H9 (cell line): ENCODE data around the gene MICALL2. TPM values are rescaled to one million over a fixed set of nuclear protein-coding genes. Genes with fewer than 3 reads are reported as not detected.
A peak's percentile ranks its signal among the peaks of the same experiment; 100 is the strongest.

Source experiments
- DNase-seq: peaks from one replicate; pipeline ENCODE4 v3.0.0-alpha.2; 2017
- H2AFZ ChIP-seq: one replicate; pipeline ENCODE4 v1.6.1; 2013; ENCODE audit warnings: mild to moderate bottlenecking, low read length, control low read depth, moderate library complexity
- H2AK5ac ChIP-seq: 2 replicates; pipeline ENCODE4 v1.6.1; 2013; ENCODE audit warnings: low read length, control low read depth, mixed read lengths; ENCODE audit not compliant: insufficient read length
- H2BK120ac ChIP-seq: one replicate; pipeline ENCODE4 v1.6.1; 2013; ENCODE audit warnings: low read depth, mild to moderate bottlenecking, low read length, control low read depth, inconsistent platforms; ENCODE audit not compliant: poor library complexity, severe bottlenecking
- H2BK12ac ChIP-seq: 2 replicates; pipeline ENCODE4 v1.6.1; 2013; ENCODE audit warnings: low read length, control low read depth, mixed read lengths, low read depth; ENCODE audit not compliant: insufficient read length
- H2BK15ac ChIP-seq: 2 replicates; pipeline ENCODE4 v1.6.1; 2013; ENCODE audit warnings: low read depth, low read length, control low read depth
- H2BK20ac ChIP-seq: one replicate; pipeline ENCODE4 v1.6.1; 2013; ENCODE audit warnings: low read depth, mild to moderate bottlenecking, low read length, control low read depth, inconsistent platforms; ENCODE audit not compliant: poor library complexity, severe bottlenecking
- H2BK5ac ChIP-seq: 2 replicates; pipeline ENCODE4 v1.6.1; 2013; ENCODE audit warnings: low read length, control low read depth, mixed read lengths; ENCODE audit not compliant: insufficient read length
- H3K14ac ChIP-seq: 2 replicates; pipeline ENCODE4 v1.6.1; 2013; ENCODE audit warnings: low read length, control low read depth; ENCODE audit not compliant: insufficient read depth
- H3K18ac ChIP-seq: 2 replicates; pipeline ENCODE4 v1.6.1; 2013; ENCODE audit warnings: low read depth, mild to moderate bottlenecking, mixed read lengths, low read length, control low read depth; ENCODE audit not compliant: insufficient read length
- H3K23ac ChIP-seq: 2 replicates; pipeline ENCODE4 v1.6.1; 2013; ENCODE audit warnings: low read length, control low read depth, mixed read lengths, low read depth; ENCODE audit not compliant: insufficient read length
- H3K23me2 ChIP-seq: 2 replicates; pipeline ENCODE4 v1.6.1; 2013; ENCODE audit warnings: low read depth, mild to moderate bottlenecking, mixed read lengths, low read length, control low read depth; ENCODE audit not compliant: insufficient read length, poor library complexity, severe bottlenecking
- H3K27ac ChIP-seq: 2 replicates; pipeline ENCODE4 v1.5.1; 2013; ENCODE audit warnings: low read length, control low read depth, mixed read lengths, low read depth; ENCODE audit not compliant: insufficient read length
- H3K27me3 ChIP-seq: 2 replicates; pipeline ENCODE4 v1.6.1; 2013; ENCODE audit warnings: low read length, control low read depth, inconsistent platforms; ENCODE audit not compliant: insufficient read depth
- H3K4ac ChIP-seq: 2 replicates; pipeline ENCODE4 v1.6.1; 2013; ENCODE audit warnings: low read depth, mild to moderate bottlenecking, control low read depth, inconsistent platforms, low read length, moderate library complexity
- H3K4me1 ChIP-seq: 2 replicates; pipeline ENCODE4 v1.6.1; 2013; ENCODE audit warnings: low read length, control low read depth, inconsistent platforms; ENCODE audit not compliant: insufficient read depth
- H3K4me2 ChIP-seq: 2 replicates; pipeline ENCODE4 v1.6.1; 2013; ENCODE audit warnings: low read length, control low read depth, mixed read lengths; ENCODE audit not compliant: insufficient read length, insufficient read depth
- H3K56ac ChIP-seq: 2 replicates; pipeline ENCODE4 v1.6.1; 2013; ENCODE audit warnings: low read depth, mild to moderate bottlenecking, mixed read lengths, low read length, control low read depth; ENCODE audit not compliant: insufficient read length
- H3K79me1 ChIP-seq: 2 replicates; pipeline ENCODE4 v1.6.1; 2013; ENCODE audit warnings: low read depth, mild to moderate bottlenecking, moderate library complexity, low read length, control low read depth, inconsistent platforms; ENCODE audit not compliant: insufficient read depth, poor library complexity, severe bottlenecking
- H3K79me2 ChIP-seq: 2 replicates; pipeline ENCODE4 v1.6.1; 2013; ENCODE audit warnings: low read length, control low read depth, inconsistent platforms; ENCODE audit not compliant: insufficient read depth
- H3K9ac ChIP-seq: 2 replicates; pipeline ENCODE4 v1.6.1; 2013; ENCODE audit warnings: low read length, control low read depth, mixed read lengths; ENCODE audit not compliant: insufficient read length; ENCODE audit errors: extremely low read depth
- H3K9me3 ChIP-seq: one replicate; pipeline ENCODE4 v1.6.1; 2013; ENCODE audit warnings: low read depth, low read length, inconsistent platforms; ENCODE audit not compliant: control insufficient read depth
- H3T11ph ChIP-seq: one replicate; pipeline ENCODE4 v1.6.1; 2013; ENCODE audit warnings: mild to moderate bottlenecking, low read length, control low read depth, inconsistent platforms
- H4K20me1 ChIP-seq: one replicate; pipeline ENCODE4 v1.6.1; 2013; ENCODE audit not compliant: control insufficient read depth, insufficient read length, insufficient read depth
- H4K5ac ChIP-seq: 2 replicates; pipeline ENCODE4 v1.6.1; 2013; ENCODE audit warnings: low read depth, mild to moderate bottlenecking, mixed read lengths, low read length, control low read depth; ENCODE audit not compliant: insufficient read length
- H4K8ac ChIP-seq: replicated peaks from 2 replicates; pipeline ENCODE4 v1.6.1; 2013; ENCODE audit warnings: low read length, control low read depth, mixed read lengths, low read depth; ENCODE audit not compliant: insufficient read length
- H4K91ac ChIP-seq: 2 replicates; pipeline ENCODE4 v1.6.1; 2013; ENCODE audit warnings: low read depth, mild to moderate bottlenecking, moderate library complexity, mixed read lengths, low read length, control low read depth; ENCODE audit not compliant: insufficient read length
- H3K27ac Mint-ChIP-seq, 3 experiments: 2 replicates in 2 of 3; 3 replicates in 1 of 3; pipeline ENCODE4 v1.8.0; 2020 to 2021; ENCODE audit warnings: mixed read lengths in 3 of 3, mild to moderate bottlenecking in 1 of 3, moderate library complexity in 1 of 3
- H3K27me3 Mint-ChIP-seq: 2 replicates; pipeline ENCODE4 v1.8.0; 2021; ENCODE audit warnings: low read depth, mild to moderate bottlenecking, moderate library complexity, mixed read lengths
- H3K36me3 Mint-ChIP-seq, 3 experiments: 2 replicates in 2 of 3; 3 replicates in 1 of 3; pipeline ENCODE4 v1.8.0; 2020 to 2021; ENCODE audit warnings: low read depth in 3 of 3, mixed read lengths in 3 of 3; ENCODE audit not compliant: insufficient read depth in 1 of 3
- H3K4me1 Mint-ChIP-seq, 2 experiments: 2 replicates each; pipeline ENCODE4 v1.8.0; 2020; ENCODE audit warnings: mixed read lengths in 2 of 2
- H3K4me3 Mint-ChIP-seq, 2 experiments: 2 replicates in 1 of 2; 3 replicates in 1 of 2; pipeline ENCODE4 v1.8.0; 2020 to 2021; ENCODE audit warnings: mild to moderate bottlenecking in 2 of 2, mixed read lengths in 2 of 2, moderate library complexity in 1 of 2
- H3K9me3 Mint-ChIP-seq, 2 experiments: 2 replicates in 1 of 2; 3 replicates in 1 of 2; pipeline ENCODE4 v1.8.0; 2020; ENCODE audit warnings: mild to moderate bottlenecking in 2 of 2, mixed read lengths in 2 of 2, moderate library complexity in 1 of 2
- CTCF ChIP-seq: fragments of 200-600 bp; sonication (generic); conservative IDR thresholded peaks from 3 replicates; pipeline ENCODE4 v1.8.0; 2021; ENCODE audit warnings: antibody characterized with exemption, mild to moderate bottlenecking
- WGBS: extraction: QIAGEN DNeasy Blood & Tissue Kit; methylation state at CpG from one replicate; pipeline ENCODE4 v1.1.7; 2013; ENCODE audit warnings: missing lambda C conversion rate, low lambda C conversion rate, mixed read lengths; ENCODE audit not compliant: insufficient read length; ENCODE audit errors: extremely low coverage; 5-methylcytosine and 5-hydroxymethylcytosine counted together
- total RNA-seq: library from RNA; stranded (reverse); gene quantifications from 2 replicates; pipeline ENCODE4 v1.2.1, GENCODE V29; 2021

Gene MICALL2
- total RNA-seq, 1 experiment from 2014 or later = 7.1 TPM

GRCh38 chr7:1459920-1460820, 900 bp upstream of the MICALL2 start:
- H3K9ac ChIP-seq = no peak overlapping the region
- H3K4me1 Mint-ChIP-seq = peaks cover 12 to 33% of the 10 kb centered on the region in 2 experiments
- H3T11ph ChIP-seq = no peak overlapping the region
- WGBS = no CpG with 5 or more reads among the region's 30 CpGs
- peak overlapping the region; percentile 26 for H3K4me2 ChIP-seq
- H3K18ac ChIP-seq = peak overlapping the region; percentile 11
- H4K8ac ChIP-seq = no peak overlapping the region
- no peaks in the 10 kb centered on the region for H3K36me3 Mint-ChIP-seq
- no peak overlapping the region for H3K4ac ChIP-seq
- H3K27ac ChIP-seq = no peak overlapping the region
- H3K56ac ChIP-seq = no peak overlapping the region
- H4K5ac ChIP-seq = no peak overlapping the region
- no peak overlapping the region for H3K27ac Mint-ChIP-seq
- no peak for TF ChIP-seq CTCF
- H3K14ac ChIP-seq = no peak overlapping the region; the same call in 1 of the 2 replicates
- no peaks in the 10 kb centered on the region for H3K27me3 ChIP-seq
- H3K4me1 ChIP-seq = no peaks in the 10 kb centered on the region; the same call in 1 of the 2 replicates
- no peak overlapping the region for H2AFZ ChIP-seq
- H4K91ac ChIP-seq = no peak overlapping the region
- no peak overlapping the region for H2BK12ac ChIP-seq
- no peak overlapping the region for H2BK5ac ChIP-seq
- no peak overlapping the region for H2BK20ac ChIP-seq
- H2AK5ac ChIP-seq = no peak overlapping the region
- no peaks in the 10 kb centered on the region for H4K20me1 ChIP-seq
- H3K4me3 Mint-ChIP-seq = peak overlapping the region; percentile 43 to 48; a peak in 4 of 5 replicates
- peaks cover 5% of the 10 kb centered on the region for H3K27me3 Mint-ChIP-seq
- no peak overlapping the region for H2BK120ac ChIP-seq
- no peak overlapping the region for H2BK15ac ChIP-seq
- H3K79me2 ChIP-seq = no peaks in the 10 kb centered on the region
- H3K23ac ChIP-seq = no peak overlapping the region
- H3K23me2 ChIP-seq = peaks cover 8% of the 10 kb centered on the region
- H3K9me3 ChIP-seq = no peaks in the 10 kb centered on the region
- no peaks in the 10 kb centered on the region for H3K79me1 ChIP-seq
- H3K9me3 Mint-ChIP-seq = no peaks in the 10 kb centered on the region
- DNase-seq = peak; percentile 51
